Mucosa of rectum (tissue), 2 donors: ENCODE measurements around the gene ARL4A.

Experiments
- H3K27ac ChIP-seq, 2 donors: one replicate each; pipeline ENCODE4 v1.7.0; 2013; ENCODE audit warnings: inconsistent platforms in 2 of 2, low read depth in 2 of 2, low read length in 2 of 2
- H3K27me3 ChIP-seq, 2 donors: one replicate each; pipeline ENCODE4 v1.7.0; 2013; ENCODE audit warnings: low read length in 2 of 2; ENCODE audit not compliant: control insufficient read depth in 2 of 2, insufficient read depth in 2 of 2
- H3K36me3 ChIP-seq, 2 donors: one replicate each; pipeline ENCODE4 v1.7.0; 2013; ENCODE audit warnings: low read length in 2 of 2; ENCODE audit not compliant: control insufficient read depth in 2 of 2, insufficient read depth in 2 of 2
- H3K4me1 ChIP-seq, 2 donors: one replicate each; pipeline ENCODE4 v1.7.0; 2013; ENCODE audit warnings: low read length in 2 of 2, mild to moderate bottlenecking in 1 of 2; ENCODE audit not compliant: control insufficient read depth in 2 of 2, insufficient read depth in 2 of 2
- H3K4me3 ChIP-seq, 2 donors: one replicate each; pipeline ENCODE4 v1.7.0; 2013; ENCODE audit warnings: low read length in 2 of 2
- H3K9ac ChIP-seq, 2 donors: one replicate each; pipeline ENCODE4 v1.7.0; 2013; ENCODE audit warnings: low read length in 2 of 2, low read depth in 1 of 2, mild to moderate bottlenecking in 1 of 2
- H3K9me3 ChIP-seq, 2 donors: one replicate each; pipeline ENCODE4 v1.7.0; 2013; ENCODE audit warnings: low read length in 2 of 2; ENCODE audit not compliant: control insufficient read depth in 2 of 2
- donor health status: healthy.
- donor health status: Normal muscosa, but diverticular disease.

The ARL4A gene

DNA sequence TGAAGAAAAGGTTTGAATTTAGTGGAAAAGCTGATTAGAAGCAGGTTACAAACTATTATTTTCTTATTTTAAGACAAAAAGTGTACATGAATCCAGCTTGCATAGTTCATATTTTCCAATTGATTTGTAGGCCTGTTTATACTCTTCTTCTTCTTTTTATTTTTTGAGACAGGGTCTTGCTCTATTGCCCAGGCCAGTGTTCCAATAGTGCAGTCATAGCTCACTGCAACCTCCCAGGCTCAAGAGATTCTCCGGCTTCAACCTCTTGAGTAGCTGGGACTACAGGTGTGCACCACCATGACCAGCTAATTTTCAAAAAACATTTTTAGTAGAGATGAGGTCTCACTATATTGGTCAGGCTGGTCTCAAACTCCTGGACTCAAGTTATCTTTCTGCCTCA, 45.0 kb downstream of the ARL4A start:
- H3K9ac ChIP-seq: no peak overlapping the region
- H3K4me3 ChIP-seq: no peak overlapping the region
- H3K36me3 ChIP-seq: no peaks in the 10 kb centered on the region
- H3K27me3 ChIP-seq: no peaks in the 10 kb centered on the region
- no peak overlapping the region for H3K27ac ChIP-seq
- no peaks in the 10 kb centered on the region for H3K9me3 ChIP-seq
- peaks cover 0 to 6% of the 10 kb centered on the region in 2 donors for H3K4me1 ChIP-seq

DNA sequence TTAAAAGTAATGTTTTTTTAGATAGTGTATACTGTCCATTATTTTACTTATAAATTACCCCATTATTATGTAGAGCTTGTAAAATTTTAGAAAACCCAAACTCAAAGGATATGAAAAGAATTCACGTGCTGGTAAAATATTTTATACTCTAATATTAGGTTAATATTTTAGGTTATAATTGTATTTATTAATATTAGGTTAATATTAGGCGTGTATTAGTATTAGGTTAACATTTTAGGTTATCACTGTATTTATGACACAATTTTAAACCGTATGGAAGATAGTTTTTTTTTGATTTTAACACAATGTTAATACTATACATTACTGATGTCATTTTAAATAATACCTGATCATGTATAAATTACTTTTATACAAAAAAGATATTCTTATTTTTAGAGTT, 48.5 kb downstream of the ARL4A start:
- no peak overlapping the region for H3K4me3 ChIP-seq
- H3K27me3 ChIP-seq: no peaks in the 10 kb centered on the region
- H3K27ac ChIP-seq: no peak overlapping the region
- no peak overlapping the region for H3K9ac ChIP-seq
- H3K36me3 ChIP-seq: no peaks in the 10 kb centered on the region
- no peaks in the 10 kb centered on the region for H3K9me3 ChIP-seq
- peaks cover 0 to 5% of the 10 kb centered on the region in 2 donors for H3K4me1 ChIP-seq

DNA sequence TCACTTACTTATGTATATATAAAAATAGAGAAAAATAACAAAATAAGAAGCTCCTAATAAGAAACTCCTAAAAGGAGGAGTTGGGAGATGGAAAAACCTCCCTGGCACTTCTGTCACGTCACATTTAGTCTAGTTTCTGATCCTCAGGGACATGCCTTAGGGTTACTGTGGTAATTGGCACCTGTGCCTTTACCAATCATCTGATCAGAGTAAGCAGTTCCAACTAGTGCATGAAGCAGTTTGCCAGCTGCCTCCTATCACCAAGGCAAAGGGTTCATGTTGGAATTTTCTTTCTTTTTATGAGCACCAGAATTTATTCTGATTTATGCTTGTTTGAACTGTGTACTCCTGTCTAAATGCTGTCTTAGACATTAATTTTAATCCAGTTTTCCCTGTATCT, 49.9 kb downstream of the ARL4A start:
- Histone ChIP-seq H3K9ac (no peak overlapping the region), H3K4me3 (no peak overlapping the region), H3K4me1 (no peaks in the 10 kb centered on the region), H3K9me3 (no peaks in the 10 kb centered on the region), H3K36me3 (no peaks in the 10 kb centered on the region), H3K27ac (no peak overlapping the region), H3K27me3 (no peaks in the 10 kb centered on the region)

DNA sequence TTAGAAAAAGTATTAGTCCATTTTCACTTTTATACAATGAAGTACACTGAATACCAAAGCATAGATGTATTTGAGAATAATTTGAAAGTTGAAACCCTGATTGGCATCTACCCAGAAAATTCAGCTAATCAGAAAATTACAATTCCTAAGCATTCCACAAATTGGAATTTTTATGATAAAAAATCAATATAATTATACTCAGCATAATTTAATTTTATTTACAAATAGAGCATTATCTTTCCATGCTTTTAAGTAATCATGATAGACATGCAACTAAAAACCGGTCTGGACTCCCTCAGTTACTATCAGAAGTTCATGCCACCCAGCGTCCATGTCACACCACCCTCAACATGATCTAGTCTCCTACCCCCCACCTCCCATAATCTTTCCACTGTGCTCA, 50.4 kb downstream of the ARL4A start:
- no peaks in the 10 kb centered on the region for H3K9me3 ChIP-seq
- H3K4me3 ChIP-seq: no peak overlapping the region
- no peak overlapping the region for H3K27ac ChIP-seq
- H3K27me3 ChIP-seq: no peaks in the 10 kb centered on the region
- H3K9ac ChIP-seq: no peak overlapping the region
- H3K36me3 ChIP-seq: no peaks in the 10 kb centered on the region
- H3K4me1 ChIP-seq: no peaks in the 10 kb centered on the region

DNA sequence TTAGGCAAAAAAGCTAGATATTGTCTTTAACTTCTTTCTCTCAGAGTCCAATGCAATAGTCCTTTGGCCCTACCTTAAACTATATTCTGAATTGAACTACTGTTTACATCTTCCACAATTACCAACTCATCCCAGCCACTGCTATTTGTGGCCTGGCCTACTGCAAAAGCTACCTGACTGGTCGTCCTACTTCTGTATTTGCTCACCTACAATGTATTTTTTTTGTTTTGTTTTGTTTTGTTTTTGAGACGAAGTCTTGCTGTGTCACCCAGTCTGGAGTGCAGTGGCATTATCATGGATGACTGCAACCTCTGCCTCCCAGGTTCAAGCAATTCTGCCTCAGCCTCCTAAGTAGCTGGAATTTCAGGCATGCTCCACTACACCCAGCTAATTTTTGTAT, 51.2 kb downstream of the ARL4A start:
- Histone ChIP-seq H3K9ac (no peak overlapping the region), H3K27me3 (no peaks in the 10 kb centered on the region), H3K4me3 (no peak overlapping the region), H3K36me3 (no peaks in the 10 kb centered on the region), H3K9me3 (no peaks in the 10 kb centered on the region), H3K4me1 (no peaks in the 10 kb centered on the region), H3K27ac (no peak overlapping the region)
